Mesendoderm (in vitro differentiated cells): Measurements from ENCODE around the gene GBF1.

Source experiments
- DNase-seq: peaks from one replicate; pipeline ENCODE4 v3.0.0; 2013
- H2AK5ac ChIP-seq: 2 replicates; pipeline ENCODE4 v1.6.1; 2013; ENCODE audit warnings: low read length, inconsistent platforms
- H2BK120ac ChIP-seq: 2 replicates; pipeline ENCODE4 v1.6.1; 2013; ENCODE audit warnings: low read depth, mild to moderate bottlenecking, low read length, moderate library complexity, mixed read lengths
- H2BK15ac ChIP-seq: replicated peaks from 2 replicates; pipeline ENCODE4 v1.6.1; 2013; ENCODE audit warnings: low read depth, mild to moderate bottlenecking, moderate library complexity
- H2BK5ac ChIP-seq: 2 replicates; pipeline ENCODE4 v1.6.1; 2013; ENCODE audit warnings: low read length, inconsistent platforms
- H3K18ac ChIP-seq: 2 replicates; pipeline ENCODE4 v1.6.1; 2013; ENCODE audit warnings: mild to moderate bottlenecking, low read length, mixed read lengths
- H3K23ac ChIP-seq: one replicate; pipeline ENCODE4 v1.6.1; 2013; ENCODE audit warnings: low read length
- H3K27ac ChIP-seq: 2 replicates; pipeline ENCODE4 v1.5.1; 2013; ENCODE audit warnings: low read depth, mild to moderate bottlenecking, inconsistent platforms, low read length, moderate library complexity
- H3K27me3 ChIP-seq: 2 replicates; pipeline ENCODE4 v1.6.1; 2013; ENCODE audit warnings: low read length, control low read depth, mild to moderate bottlenecking, inconsistent platforms; ENCODE audit not compliant: insufficient read depth, poor library complexity
- H3K36me3 ChIP-seq: 2 replicates; pipeline ENCODE4 v1.6.1; 2013; ENCODE audit warnings: low read length, inconsistent platforms; ENCODE audit not compliant: control insufficient read depth, insufficient read depth
- H3K4ac ChIP-seq: one replicate; pipeline ENCODE4 v1.6.1; 2013; ENCODE audit warnings: low read depth, mild to moderate bottlenecking, low read length, moderate library complexity
- H3K4me1 ChIP-seq: 2 replicates; pipeline ENCODE4 v1.6.1; 2013; ENCODE audit warnings: low read depth, low read length, inconsistent platforms; ENCODE audit not compliant: control insufficient read depth
- H3K4me2 ChIP-seq: 2 replicates; pipeline ENCODE4 v1.6.1; 2013; ENCODE audit warnings: low read length
- H3K4me3 ChIP-seq: 2 replicates; pipeline ENCODE4 v1.5.1; 2013; ENCODE audit warnings: mild to moderate bottlenecking, low read length
- H3K56ac ChIP-seq: one replicate; pipeline ENCODE4 v1.6.1; 2013; ENCODE audit warnings: low read length
- H3K79me1 ChIP-seq: 2 replicates; pipeline ENCODE4 v1.6.1; 2013; ENCODE audit warnings: low read length, inconsistent platforms
- H3K79me2 ChIP-seq: 2 replicates; pipeline ENCODE4 v1.6.1; 2013; ENCODE audit warnings: mild to moderate bottlenecking, low read length; ENCODE audit not compliant: control insufficient read depth, insufficient read depth
- H3K9ac ChIP-seq: 2 replicates; pipeline ENCODE4 v1.6.1; 2013; ENCODE audit warnings: low read length, inconsistent platforms
- H4K5ac ChIP-seq: one replicate; pipeline ENCODE4 v1.6.1; 2013; ENCODE audit warnings: low read length
- H4K8ac ChIP-seq: one replicate; pipeline ENCODE4 v1.6.1; 2013; ENCODE audit warnings: low read depth, mild to moderate bottlenecking, control low read depth, low read length, moderate library complexity
- WGBS: extraction: QIAGEN DNeasy Blood & Tissue Kit; methylation state at CpG from one replicate; pipeline ENCODE4 v1.1.7; 2013; ENCODE audit warnings: low lambda C conversion rate, missing lambda C conversion rate; ENCODE audit not compliant: insufficient coverage; ENCODE audit errors: extremely low coverage; 5-methylcytosine and 5-hydroxymethylcytosine counted together

GBF1 gene

DNA sequence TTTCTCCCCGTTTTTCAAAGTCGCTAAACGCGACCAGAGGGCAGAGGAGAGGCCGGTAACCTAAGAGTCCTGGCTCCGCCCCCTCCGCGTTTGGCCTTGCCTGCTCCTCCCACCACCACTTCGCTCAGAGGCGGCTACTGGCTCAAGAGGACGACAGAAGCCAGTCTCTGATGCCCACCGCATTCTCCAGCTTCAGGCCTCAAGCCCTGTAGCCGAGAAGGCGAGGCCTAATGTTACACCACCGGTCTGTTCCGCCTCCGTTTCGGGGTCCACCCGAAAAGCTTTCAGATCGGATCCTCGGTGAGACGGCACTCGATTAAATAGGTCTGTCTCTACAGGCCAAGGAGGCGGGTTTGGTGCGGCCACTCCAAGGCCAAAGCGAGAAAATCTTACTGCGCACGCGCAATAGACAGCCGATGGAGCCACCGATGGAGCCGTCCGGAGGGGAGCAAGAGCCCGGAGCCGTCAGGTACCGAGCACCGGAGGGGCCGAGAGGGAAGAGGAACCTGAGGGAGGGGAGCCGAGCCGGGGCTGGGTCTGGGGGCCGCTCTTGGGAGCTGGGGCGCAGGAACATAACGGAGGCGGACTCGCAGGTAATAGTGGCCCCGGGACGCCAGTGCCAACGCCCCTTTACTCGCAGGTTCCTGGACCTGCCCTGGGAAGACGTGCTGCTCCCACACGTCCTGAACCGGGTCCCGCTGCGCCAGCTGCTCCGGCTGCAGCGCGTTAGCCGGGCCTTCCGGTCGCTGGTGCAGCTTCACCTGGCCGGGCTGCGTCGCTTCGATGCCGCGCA lies 175.6 kb downstream of the GBF1 start, which contains the start of gene FBXL15:
Gene FBXL15, plus strand, starts transcription at position 123 of the 793 bp plus-strand sequence. Its CDS starts 294 bp downstream, at position 417.
- Histone ChIP-seq H4K8ac (no peak within 1 kb of the TSS), H3K79me2 (no peaks in the 10 kb centered on the region), H3K18ac (peak within 1 kb of the TSS; percentile 28), H3K9ac (peak within 1 kb of the TSS; percentile 85), H3K4me1 (peaks cover 7% of the 10 kb centered on the region), H3K36me3 (no peaks in the 10 kb centered on the region), H3K79me1 (no peaks in the 10 kb centered on the region), H4K5ac (no peak within 1 kb of the TSS), H3K4me2 (peak within 1 kb of the TSS; percentile 94), H3K27me3 (no peaks in the 10 kb centered on the region), H2BK120ac (no peak within 1 kb of the TSS), H3K27ac (peak within 1 kb of the TSS; percentile 89), H3K56ac (peak within 1 kb of the TSS; percentile 98), H2AK5ac (no peak within 1 kb of the TSS), H2BK5ac (peak within 1 kb of the TSS; percentile 82), H2BK15ac (no peak within 1 kb of the TSS), H3K4ac (no peak within 1 kb of the TSS), H3K4me3 (peak within 1 kb of the TSS; percentile 83), H3K23ac (no peak within 1 kb of the TSS)
- no CpG with 5 or more reads among the region's 66 CpGs for WGBS
- DNase-seq: peak; percentile 98

DNA sequence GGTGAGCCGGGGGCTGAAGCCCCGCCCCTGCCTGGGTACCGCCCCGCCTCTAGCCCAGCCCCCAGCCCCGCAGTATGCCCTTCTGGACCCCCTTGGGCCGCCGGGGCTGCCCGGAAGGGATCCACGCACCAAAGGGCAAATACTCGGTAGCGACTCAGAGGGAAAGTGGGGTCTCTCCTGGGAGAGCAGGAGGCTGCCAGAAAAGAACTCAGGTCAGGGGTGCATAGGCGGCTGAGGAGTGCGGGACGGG lies 176.1 kb downstream of the GBF1 start:
- Histone ChIP-seq H3K79me2 (no peaks in the 10 kb centered on the region), H3K4me1 (peaks cover 7% of the 10 kb centered on the region), H3K4me2 (peak overlapping the region; percentile 65), H2BK120ac (no peak overlapping the region), H3K56ac (peak overlapping the region; percentile 95), H3K79me1 (no peaks in the 10 kb centered on the region), H4K8ac (no peak overlapping the region), H3K27me3 (no peaks in the 10 kb centered on the region), H2AK5ac (no peak overlapping the region), H3K9ac (peak overlapping the region; percentile 85), H3K18ac (no peak overlapping the region), H3K36me3 (no peaks in the 10 kb centered on the region), H2BK5ac (no peak overlapping the region), H3K27ac (peak overlapping the region; percentile 64), H3K23ac (no peak overlapping the region), H3K4me3 (peak overlapping the region; percentile 63), H3K4ac (no peak overlapping the region), H2BK15ac (no peak overlapping the region), H4K5ac (no peak overlapping the region)
- no peak for DNase-seq
- WGBS: no CpG with 5 or more reads among the region's 14 CpGs

DNA sequence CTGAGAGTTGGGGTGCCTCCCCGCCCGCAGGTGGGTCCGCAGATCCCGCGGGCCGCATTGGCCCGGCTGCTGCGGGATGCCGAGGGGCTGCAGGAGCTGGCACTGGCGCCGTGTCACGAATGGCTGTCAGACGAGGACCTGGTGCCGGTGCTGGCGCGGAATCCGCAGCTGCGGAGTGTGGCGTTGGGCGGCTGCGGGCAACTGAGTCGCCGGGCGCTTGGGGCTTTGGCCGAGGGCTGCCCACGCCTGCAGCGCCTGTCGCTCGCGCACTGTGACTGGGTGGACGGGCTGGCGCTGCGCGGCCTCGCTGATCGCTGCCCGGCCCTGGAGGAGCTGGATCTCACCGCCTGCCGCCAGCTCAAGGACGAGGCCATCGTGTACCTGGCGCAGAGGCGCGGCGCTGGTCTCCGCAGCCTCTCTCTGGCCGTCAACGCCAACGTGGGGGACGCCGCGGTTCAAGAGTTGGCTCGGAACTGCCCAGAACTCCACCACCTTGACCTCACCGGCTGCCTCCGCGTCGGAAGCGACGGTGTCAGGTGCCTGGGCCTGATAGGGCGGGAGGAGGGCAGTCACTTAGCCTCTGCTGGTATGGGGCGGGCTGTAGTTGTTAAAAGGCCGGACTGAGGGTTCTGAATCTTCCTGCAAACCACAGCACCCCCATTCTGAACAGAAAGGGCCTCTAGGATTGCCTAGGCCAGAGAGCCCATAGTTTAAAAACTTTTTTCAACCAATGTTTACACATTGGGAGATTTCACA lies 176.6 kb downstream of the GBF1 start:
- Histone ChIP-seq H3K27me3 (no peaks in the 10 kb centered on the region), H3K4me2 (peak overlapping the region; percentile 65), H4K5ac (no peak overlapping the region), H3K18ac (no peak overlapping the region), H3K56ac (peak overlapping the region; percentile 95), H3K27ac (no peak overlapping the region), H3K4ac (no peak overlapping the region), H2BK120ac (no peak overlapping the region), H2BK15ac (no peak overlapping the region), H3K79me1 (no peaks in the 10 kb centered on the region), H4K8ac (no peak overlapping the region), H3K4me3 (peak overlapping the region; percentile 63), H3K36me3 (no peaks in the 10 kb centered on the region), H3K23ac (no peak overlapping the region), H2AK5ac (no peak overlapping the region), H3K4me1 (peaks cover 7% of the 10 kb centered on the region), H2BK5ac (no peak overlapping the region), H3K79me2 (no peaks in the 10 kb centered on the region), H3K9ac (peak overlapping the region; percentile 85)
- no CpG with 5 or more reads among the region's 62 CpGs for WGBS
- DNase-seq: peak; percentile 54

DNA sequence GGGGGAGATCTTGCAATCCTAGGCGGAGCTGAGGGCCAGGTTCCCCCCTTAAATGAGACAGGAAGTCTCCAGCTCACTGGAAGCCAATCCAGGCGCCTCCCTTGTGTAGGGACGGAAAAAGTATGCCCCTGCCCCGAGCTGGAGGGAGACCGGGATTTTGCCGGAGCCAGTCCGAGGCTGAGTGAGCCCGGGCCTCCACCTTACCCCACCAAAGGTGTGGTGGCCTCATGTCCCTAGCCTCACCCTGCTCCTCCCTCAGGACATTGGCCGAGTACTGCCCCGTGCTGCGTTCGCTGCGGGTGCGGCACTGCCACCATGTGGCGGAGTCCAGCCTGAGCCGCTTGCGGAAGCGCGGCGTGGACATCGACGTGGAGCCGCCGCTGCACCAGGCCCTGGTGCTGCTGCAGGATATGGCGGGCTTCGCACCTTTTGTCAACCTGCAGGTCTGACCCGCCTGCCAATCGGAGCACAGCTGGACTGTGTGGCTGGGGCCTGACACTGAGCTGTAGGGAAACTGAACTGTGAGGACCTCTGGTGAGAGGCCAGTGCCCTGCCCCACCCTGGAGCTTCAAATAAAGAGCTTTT lies 177.3 kb downstream of the GBF1 start:
- Histone ChIP-seq H3K56ac (peak overlapping the region; percentile 95), H3K79me2 (no peaks in the 10 kb centered on the region), H3K4me2 (peak overlapping the region; percentile 65), H3K9ac (peak overlapping the region; percentile 85), H3K79me1 (no peaks in the 10 kb centered on the region), H3K4me3 (no peak overlapping the region), H3K27me3 (no peaks in the 10 kb centered on the region), H2BK120ac (no peak overlapping the region), H3K18ac (no peak overlapping the region), H3K4me1 (peaks cover 7% of the 10 kb centered on the region), H2AK5ac (no peak overlapping the region), H4K8ac (no peak overlapping the region), H2BK5ac (no peak overlapping the region), H3K36me3 (no peaks in the 10 kb centered on the region), H3K4ac (no peak overlapping the region), H2BK15ac (no peak overlapping the region), H4K5ac (no peak overlapping the region), H3K23ac (no peak overlapping the region), H3K27ac (no peak overlapping the region)
- no CpG with 5 or more reads among the region's 28 CpGs for WGBS
- peak; percentile 88 for DNase-seq

DNA sequence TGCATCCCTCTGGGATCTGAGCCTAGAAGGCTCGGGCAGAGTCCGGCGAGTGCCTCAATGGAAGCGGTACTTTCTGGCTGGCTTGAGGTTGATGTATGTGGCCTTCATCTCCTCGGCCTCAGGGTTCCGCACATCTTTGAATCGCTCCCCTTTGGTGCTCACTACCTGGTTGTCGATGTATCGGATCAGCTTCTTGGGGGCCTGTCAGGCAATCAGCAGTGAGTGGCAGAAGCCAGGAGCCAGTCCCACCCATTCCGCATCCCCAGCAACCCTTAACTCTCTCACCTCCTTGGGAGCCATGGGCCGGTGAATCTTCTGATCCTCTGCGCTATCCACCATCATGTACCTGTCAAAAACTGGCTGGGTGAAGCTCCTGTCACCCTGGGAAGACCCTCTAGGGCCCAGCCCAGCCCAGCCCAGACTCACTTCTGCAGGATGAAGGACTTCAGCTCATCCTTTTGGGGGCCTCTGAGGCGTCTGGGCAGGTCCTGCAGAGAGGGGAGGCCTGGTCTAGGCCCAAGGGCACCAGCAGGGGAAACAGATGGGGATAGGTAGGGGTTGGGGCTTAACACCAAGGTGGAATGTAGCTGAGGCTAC lies 178.1 kb downstream of the GBF1 start:
- Histone ChIP-seq H3K4me3 (no peak overlapping the region), H3K4ac (no peak overlapping the region), H3K18ac (no peak overlapping the region), H3K79me1 (no peaks in the 10 kb centered on the region), H3K79me2 (no peaks in the 10 kb centered on the region), H3K23ac (no peak overlapping the region), H3K9ac (no peak overlapping the region), H2BK5ac (no peak overlapping the region), H3K27me3 (no peaks in the 10 kb centered on the region), H2AK5ac (no peak overlapping the region), H3K4me1 (peaks cover 7% of the 10 kb centered on the region), H3K56ac (no peak overlapping the region), H3K4me2 (no peak overlapping the region), H4K8ac (no peak overlapping the region), H3K36me3 (no peaks in the 10 kb centered on the region), H3K27ac (no peak overlapping the region), H2BK15ac (no peak overlapping the region), H4K5ac (no peak overlapping the region), H2BK120ac (no peak overlapping the region)
- DNase-seq: no peak
- no CpG with 5 or more reads among the region's 13 CpGs for WGBS
